Measurements from ENCODE around the gene EMC10.
A peak's percentile ranks its signal among the peaks of the same experiment; 100 is the strongest.

- TF ChIP-seq CTCF (IDR thresholded peaks at IDR 0.05) (no peak), POLR2A (IDR thresholded peaks at IDR 0.05) (peak; percentile 33 to 37)
These were observed 34.9 kb downstream of the EMC10 start, which contains the start of gene JOSD2 for GRCh38 chr19:50511069-50511822.

Data from adrenal gland (tissue), 5 donors.